ENCODE data around the gene PLCH2. TPM values are rescaled to one million over a fixed set of nuclear protein-coding genes. Genes with fewer than 3 reads are reported as not detected.

PLCH2 gene
- total and polyA plus RNA-seq, 4 donors: 0.33 to 1.3 (median 1.0) TPM; not detected in 1

DNA sequence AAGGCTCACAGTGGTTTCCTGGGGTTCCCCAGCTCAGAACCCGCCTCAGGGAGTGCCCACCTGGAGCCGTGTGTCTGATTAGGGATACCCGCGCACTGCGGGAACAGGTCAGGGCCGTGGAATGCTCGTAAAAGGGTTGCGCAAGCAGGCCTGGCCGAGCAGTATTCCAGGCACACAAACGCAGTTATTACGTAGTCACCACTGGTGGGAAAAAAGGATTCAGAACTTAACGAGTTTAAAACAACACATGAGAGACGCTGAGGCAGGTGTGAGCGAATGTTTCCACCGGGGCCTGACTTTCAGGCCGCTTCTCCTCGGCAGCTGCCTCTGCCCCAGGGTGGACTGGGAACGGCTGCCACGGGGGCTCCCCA lies 18.2 kb downstream of the PLCH2 start:
- DNase-seq (ENCODE audit: low spot score): no peak
- H3K36me3 ChIP-seq (ENCODE audit: control insufficient read depth in 4 of 4, insufficient read depth in 3 of 4, low read depth in 1 of 4, low read length in 3 of 4): no peaks in the 10 kb centered on the region
- no peaks in the 10 kb centered on the region for H3K9me3 ChIP-seq (ENCODE audit: control insufficient read depth in 4 of 4, low read length in 3 of 4)
- H3K27ac ChIP-seq (ENCODE audit: low read depth in 1 of 2, low read length in 2 of 2): peak overlapping the region in 1 of 2 donors; percentile 50
- WGBS: 43% methylated on average over 19 of the region's 19 CpGs
- H3K4me3 ChIP-seq (ENCODE audit: low read depth in 1 of 3, low read length in 3 of 3): no peak overlapping the region
- no peaks in the 10 kb centered on the region for H3K27me3 ChIP-seq (ENCODE audit: control insufficient read depth in 4 of 4, insufficient read depth in 4 of 4, low read length in 3 of 4)
- H3K9ac ChIP-seq (ENCODE audit: low read depth in 1 of 2, low read length in 2 of 2): no peak overlapping the region
- TF ChIP-seq RXRA (IDR thresholded peaks at IDR 0.05) (peak; percentile 30 to 85), HNF4G (IDR thresholded peaks at IDR 0.05) (no peak), FOXA2 (IDR thresholded peaks at IDR 0.05) (no peak), TAF1 (conservative IDR thresholded peaks at IDR 0.05) (no peak), EGR1 (IDR thresholded peaks at IDR 0.05; ENCODE audit: low read depth in 2 of 2) (peak in 1 of 2 donors; percentile 58), JUND (IDR thresholded peaks at IDR 0.05) (peak in 1 of 2 donors; percentile 50), FOXA1 (IDR thresholded peaks at IDR 0.05) (no peak), NR2F2 (IDR thresholded peaks at IDR 0.05) (no peak), RAD21 (IDR thresholded peaks at IDR 0.05) (no peak), HNF4A (conservative IDR thresholded peaks at IDR 0.05) (peak in 1 of 2 donors; percentile 74), SP1 (IDR thresholded peaks at IDR 0.05) (no peak)
- TF ChIP-seq, protein P1, sequence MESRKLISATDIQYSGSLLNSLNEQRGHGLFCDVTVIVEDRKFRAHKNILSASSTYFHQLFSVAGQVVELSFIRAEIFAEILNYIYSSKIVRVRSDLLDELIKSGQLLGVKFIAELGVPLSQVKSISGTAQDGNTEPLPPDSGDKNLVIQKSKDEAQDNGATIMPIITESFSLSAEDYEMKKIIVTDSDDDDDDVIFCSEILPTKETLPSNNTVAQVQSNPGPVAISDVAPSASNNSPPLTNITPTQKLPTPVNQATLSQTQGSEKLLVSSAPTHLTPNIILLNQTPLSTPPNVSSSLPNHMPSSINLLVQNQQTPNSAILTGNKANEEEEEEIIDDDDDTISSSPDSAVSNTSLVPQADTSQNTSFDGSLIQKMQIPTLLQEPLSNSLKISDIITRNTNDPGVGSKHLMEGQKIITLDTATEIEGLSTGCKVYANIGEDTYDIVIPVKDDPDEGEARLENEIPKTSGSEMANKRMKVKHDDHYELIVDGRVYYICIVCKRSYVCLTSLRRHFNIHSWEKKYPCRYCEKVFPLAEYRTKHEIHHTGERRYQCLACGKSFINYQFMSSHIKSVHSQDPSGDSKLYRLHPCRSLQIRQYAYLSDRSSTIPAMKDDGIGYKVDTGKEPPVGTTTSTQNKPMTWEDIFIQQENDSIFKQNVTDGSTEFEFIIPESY (IDR thresholded peaks at IDR 0.05): no peak
- TF ChIP-seq, protein P2, sequence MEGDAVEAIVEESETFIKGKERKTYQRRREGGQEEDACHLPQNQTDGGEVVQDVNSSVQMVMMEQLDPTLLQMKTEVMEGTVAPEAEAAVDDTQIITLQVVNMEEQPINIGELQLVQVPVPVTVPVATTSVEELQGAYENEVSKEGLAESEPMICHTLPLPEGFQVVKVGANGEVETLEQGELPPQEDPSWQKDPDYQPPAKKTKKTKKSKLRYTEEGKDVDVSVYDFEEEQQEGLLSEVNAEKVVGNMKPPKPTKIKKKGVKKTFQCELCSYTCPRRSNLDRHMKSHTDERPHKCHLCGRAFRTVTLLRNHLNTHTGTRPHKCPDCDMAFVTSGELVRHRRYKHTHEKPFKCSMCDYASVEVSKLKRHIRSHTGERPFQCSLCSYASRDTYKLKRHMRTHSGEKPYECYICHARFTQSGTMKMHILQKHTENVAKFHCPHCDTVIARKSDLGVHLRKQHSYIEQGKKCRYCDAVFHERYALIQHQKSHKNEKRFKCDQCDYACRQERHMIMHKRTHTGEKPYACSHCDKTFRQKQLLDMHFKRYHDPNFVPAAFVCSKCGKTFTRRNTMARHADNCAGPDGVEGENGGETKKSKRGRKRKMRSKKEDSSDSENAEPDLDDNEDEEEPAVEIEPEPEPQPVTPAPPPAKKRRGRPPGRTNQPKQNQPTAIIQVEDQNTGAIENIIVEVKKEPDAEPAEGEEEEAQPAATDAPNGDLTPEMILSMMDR (IDR thresholded peaks at IDR 0.05; ENCODE audit: low read depth, low read length, missing input control): no peak
- TF ChIP-seq, protein P3, sequence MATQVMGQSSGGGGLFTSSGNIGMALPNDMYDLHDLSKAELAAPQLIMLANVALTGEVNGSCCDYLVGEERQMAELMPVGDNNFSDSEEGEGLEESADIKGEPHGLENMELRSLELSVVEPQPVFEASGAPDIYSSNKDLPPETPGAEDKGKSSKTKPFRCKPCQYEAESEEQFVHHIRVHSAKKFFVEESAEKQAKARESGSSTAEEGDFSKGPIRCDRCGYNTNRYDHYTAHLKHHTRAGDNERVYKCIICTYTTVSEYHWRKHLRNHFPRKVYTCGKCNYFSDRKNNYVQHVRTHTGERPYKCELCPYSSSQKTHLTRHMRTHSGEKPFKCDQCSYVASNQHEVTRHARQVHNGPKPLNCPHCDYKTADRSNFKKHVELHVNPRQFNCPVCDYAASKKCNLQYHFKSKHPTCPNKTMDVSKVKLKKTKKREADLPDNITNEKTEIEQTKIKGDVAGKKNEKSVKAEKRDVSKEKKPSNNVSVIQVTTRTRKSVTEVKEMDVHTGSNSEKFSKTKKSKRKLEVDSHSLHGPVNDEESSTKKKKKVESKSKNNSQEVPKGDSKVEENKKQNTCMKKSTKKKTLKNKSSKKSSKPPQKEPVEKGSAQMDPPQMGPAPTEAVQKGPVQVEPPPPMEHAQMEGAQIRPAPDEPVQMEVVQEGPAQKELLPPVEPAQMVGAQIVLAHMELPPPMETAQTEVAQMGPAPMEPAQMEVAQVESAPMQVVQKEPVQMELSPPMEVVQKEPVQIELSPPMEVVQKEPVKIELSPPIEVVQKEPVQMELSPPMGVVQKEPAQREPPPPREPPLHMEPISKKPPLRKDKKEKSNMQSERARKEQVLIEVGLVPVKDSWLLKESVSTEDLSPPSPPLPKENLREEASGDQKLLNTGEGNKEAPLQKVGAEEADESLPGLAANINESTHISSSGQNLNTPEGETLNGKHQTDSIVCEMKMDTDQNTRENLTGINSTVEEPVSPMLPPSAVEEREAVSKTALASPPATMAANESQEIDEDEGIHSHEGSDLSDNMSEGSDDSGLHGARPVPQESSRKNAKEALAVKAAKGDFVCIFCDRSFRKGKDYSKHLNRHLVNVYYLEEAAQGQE (IDR thresholded peaks at IDR 0.05): peak; percentile 72
- H3K4me1 ChIP-seq (ENCODE audit: control insufficient read depth in 4 of 4, insufficient read depth in 4 of 4, low read length in 3 of 4): peaks cover 6 to 11% (median 10%) of the 10 kb centered on the region in 4 donors

DNA sequence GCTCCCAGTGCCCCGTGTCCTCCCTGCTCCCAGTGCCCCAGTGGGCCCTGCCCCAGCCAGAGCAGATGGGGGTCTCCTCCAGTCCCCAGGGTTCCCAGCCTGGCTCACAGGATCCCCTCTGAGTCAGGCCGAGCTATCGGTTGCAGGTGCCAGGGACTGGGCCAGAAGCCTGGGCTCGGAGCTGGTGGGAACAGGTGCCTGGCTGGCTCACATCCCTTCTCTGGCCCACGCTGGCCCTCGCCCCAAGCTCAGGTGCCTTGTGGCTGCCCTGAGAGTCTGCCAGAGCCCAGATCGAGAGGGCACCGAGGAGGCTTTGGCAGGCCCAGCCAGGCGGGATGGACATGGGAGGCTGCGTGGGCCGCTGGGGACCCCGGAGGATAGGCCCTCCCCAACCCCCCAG lies 18.9 kb downstream of the PLCH2 start:
- no peaks in the 10 kb centered on the region for H3K36me3 ChIP-seq (ENCODE audit: control insufficient read depth in 4 of 4, insufficient read depth in 3 of 4, low read depth in 1 of 4, low read length in 3 of 4)
- no peak overlapping the region for H3K27ac ChIP-seq (ENCODE audit: low read depth in 1 of 2, low read length in 2 of 2)
- 95% methylated on average over 12 of the region's 12 CpGs for WGBS
- no peak overlapping the region for H3K9ac ChIP-seq (ENCODE audit: low read depth in 1 of 2, low read length in 2 of 2)
- H3K27me3 ChIP-seq (ENCODE audit: control insufficient read depth in 4 of 4, insufficient read depth in 4 of 4, low read length in 3 of 4): no peaks in the 10 kb centered on the region
- H3K4me1 ChIP-seq (ENCODE audit: control insufficient read depth in 4 of 4, insufficient read depth in 4 of 4, low read length in 3 of 4): peaks cover 6 to 11% (median 10%) of the 10 kb centered on the region in 4 donors
- TF ChIP-seq, protein P2 (IDR thresholded peaks at IDR 0.05; ENCODE audit: low read depth, low read length, missing input control): no peak
- no peak overlapping the region for H3K4me3 ChIP-seq (ENCODE audit: low read depth in 1 of 3, low read length in 3 of 3)
- no peak for DNase-seq (ENCODE audit: low spot score)
- H3K9me3 ChIP-seq (ENCODE audit: control insufficient read depth in 4 of 4, low read length in 3 of 4): no peaks in the 10 kb centered on the region

All from liver (tissue), 9 donors.